Measurements from ENCODE around the gene CDS2. TPM values are rescaled to one million over a fixed set of nuclear protein-coding genes. Genes with fewer than 3 reads are reported as not detected.

The CDS2 gene
- total RNA-seq, 1 experiment from 2014 or later: 67.4 TPM

DNA sequence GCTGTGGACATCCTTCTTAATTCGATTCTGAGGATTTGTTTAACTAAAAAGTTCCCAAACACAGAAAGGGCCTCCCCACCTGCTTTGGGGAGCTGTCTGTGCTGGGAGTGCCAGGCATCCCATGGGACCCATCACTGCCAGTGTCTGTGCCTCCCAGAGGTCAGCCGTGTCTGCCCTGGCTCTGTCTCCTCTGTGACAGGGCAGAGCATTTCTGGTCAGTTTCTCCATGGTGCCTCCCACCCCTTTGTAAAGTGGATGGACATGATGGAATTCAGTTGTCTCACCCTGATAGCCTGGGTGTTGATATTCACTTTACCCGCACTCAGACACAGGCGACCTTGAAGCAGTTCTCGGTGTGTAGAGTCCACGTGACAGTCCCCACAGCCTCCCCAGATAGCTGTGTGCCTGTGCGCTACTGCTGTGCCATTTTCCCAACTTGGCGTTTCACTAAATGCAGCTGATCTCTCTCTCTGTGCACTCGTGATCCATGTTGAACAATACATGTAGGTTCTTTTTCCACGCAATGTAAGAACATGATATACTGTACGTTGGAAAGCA lies 70.5 kb downstream of the CDS2 start:
- ChIA-PET POLR2A (ENCODE audit: low non-redundant PET) (interaction anchor here (0.6 kb wide), 1 partner anchor 246 kb away, joined by 14 read pairs; no protein-coding TSS in a partner anchor), CTCF (no interaction called here)
- no TSS peak for BruUV-seq (replicated peaks)
- TF ChIP-seq EZH2 (IDR thresholded peaks at IDR 0.05; ENCODE audit: borderline replicate concordance, low read depth, low read length, poor library complexity, severe bottlenecking): no peak
- TF ChIP-seq, protein P1, sequence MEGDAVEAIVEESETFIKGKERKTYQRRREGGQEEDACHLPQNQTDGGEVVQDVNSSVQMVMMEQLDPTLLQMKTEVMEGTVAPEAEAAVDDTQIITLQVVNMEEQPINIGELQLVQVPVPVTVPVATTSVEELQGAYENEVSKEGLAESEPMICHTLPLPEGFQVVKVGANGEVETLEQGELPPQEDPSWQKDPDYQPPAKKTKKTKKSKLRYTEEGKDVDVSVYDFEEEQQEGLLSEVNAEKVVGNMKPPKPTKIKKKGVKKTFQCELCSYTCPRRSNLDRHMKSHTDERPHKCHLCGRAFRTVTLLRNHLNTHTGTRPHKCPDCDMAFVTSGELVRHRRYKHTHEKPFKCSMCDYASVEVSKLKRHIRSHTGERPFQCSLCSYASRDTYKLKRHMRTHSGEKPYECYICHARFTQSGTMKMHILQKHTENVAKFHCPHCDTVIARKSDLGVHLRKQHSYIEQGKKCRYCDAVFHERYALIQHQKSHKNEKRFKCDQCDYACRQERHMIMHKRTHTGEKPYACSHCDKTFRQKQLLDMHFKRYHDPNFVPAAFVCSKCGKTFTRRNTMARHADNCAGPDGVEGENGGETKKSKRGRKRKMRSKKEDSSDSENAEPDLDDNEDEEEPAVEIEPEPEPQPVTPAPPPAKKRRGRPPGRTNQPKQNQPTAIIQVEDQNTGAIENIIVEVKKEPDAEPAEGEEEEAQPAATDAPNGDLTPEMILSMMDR (conservative IDR thresholded peaks at IDR 0.05; ENCODE audit: low read depth, low read length): no peak
- no peaks in the 10 kb centered on the region for H3K27me3 ChIP-seq (replicated peaks; ENCODE audit: insufficient read depth, low read depth, low read length, poor library complexity)
- DNase-seq (ENCODE audit: low spot score): no peak
- no peaks in the 10 kb centered on the region for H3K9me3 ChIP-seq (ENCODE audit: low read depth, low read length, poor library complexity, severe bottlenecking)
- H3K36me3 ChIP-seq (ENCODE audit: insufficient read depth, low read length, poor library complexity, severe bottlenecking): peaks cover 5% of the 10 kb centered on the region
- H3K4me3 ChIP-seq (ENCODE audit: low read depth, low read length, poor library complexity, severe bottlenecking): no peak overlapping the region
- no peak overlapping the region for H3K27ac ChIP-seq (ENCODE audit: low read depth, low read length, poor library complexity, severe bottlenecking)
- intact Hi-C loops (cut with micrococcal nuclease; ENCODE audit: unreplicated experiment): loop anchor here (10.0 kb wide), 1 partner anchor 233 kb away; no protein-coding TSS in a partner anchor
- no peaks in the 10 kb centered on the region for H3K4me1 ChIP-seq (ENCODE audit: insufficient read depth, low read length, poor library complexity, severe bottlenecking)

DNA sequence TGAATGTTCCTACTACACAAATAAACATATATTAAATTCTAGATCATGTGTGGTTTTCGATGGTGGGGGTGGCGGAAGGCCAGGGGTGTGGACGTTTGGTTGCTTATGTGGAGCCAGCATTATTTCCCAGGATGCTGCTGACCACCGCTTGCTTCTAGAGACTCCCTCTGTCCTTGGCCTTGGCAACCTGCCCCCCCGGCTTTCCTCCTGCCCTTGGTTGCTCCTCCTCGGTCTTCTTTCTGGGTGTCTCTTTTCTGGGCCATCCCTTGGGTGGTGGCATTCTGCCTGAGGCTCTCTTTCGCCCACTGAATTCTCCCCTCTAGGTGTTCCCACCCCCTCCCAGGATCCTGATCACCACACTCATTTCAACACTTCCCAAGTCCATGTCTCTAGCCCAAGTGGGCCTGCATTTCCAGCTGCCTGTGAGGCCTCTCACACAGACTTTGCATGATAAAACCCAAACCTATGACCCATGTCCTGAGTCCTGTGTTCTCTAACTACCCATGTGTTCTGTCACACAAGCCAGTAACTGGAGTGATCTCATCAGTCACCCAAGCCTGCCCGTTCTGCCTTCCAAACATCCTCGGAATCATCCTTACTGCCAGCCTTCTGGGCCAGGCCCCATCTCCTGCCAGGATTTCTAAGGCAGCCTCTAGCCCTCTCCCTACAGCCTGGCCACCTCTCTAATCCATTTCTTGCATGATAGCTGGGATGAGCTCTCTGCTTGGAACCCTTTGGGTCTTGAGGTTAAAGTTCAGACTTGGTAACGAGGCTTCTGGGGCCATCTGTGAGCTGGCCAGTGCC lies 71.2 kb downstream of the CDS2 start:
- Histone ChIP-seq H3K27ac (ENCODE audit: low read depth, low read length, poor library complexity, severe bottlenecking) (no peak overlapping the region), H3K4me1 (ENCODE audit: insufficient read depth, low read length, poor library complexity, severe bottlenecking) (no peaks in the 10 kb centered on the region), H3K36me3 (ENCODE audit: insufficient read depth, low read length, poor library complexity, severe bottlenecking) (peaks cover 4% of the 10 kb centered on the region), H3K9me3 (ENCODE audit: low read depth, low read length, poor library complexity, severe bottlenecking) (no peaks in the 10 kb centered on the region), H3K27me3 (replicated peaks; ENCODE audit: insufficient read depth, low read depth, low read length, poor library complexity) (no peaks in the 10 kb centered on the region), H3K4me3 (ENCODE audit: low read depth, low read length, poor library complexity, severe bottlenecking) (no peak overlapping the region)
- DNase-seq (ENCODE audit: low spot score): no peak
- TF ChIP-seq, protein P1 (conservative IDR thresholded peaks at IDR 0.05; ENCODE audit: low read depth, low read length): no peak
- no peak for TF ChIP-seq EZH2 (IDR thresholded peaks at IDR 0.05; ENCODE audit: borderline replicate concordance, low read depth, low read length, poor library complexity, severe bottlenecking)
- intact Hi-C loops (cut with micrococcal nuclease; ENCODE audit: unreplicated experiment): loop anchor here (10.0 kb wide), 1 partner anchor 233 kb away; no protein-coding TSS in a partner anchor
- ChIA-PET CTCF (no interaction called here), POLR2A (ENCODE audit: low non-redundant PET) (interaction anchor here (0.6 kb wide), 1 partner anchor 246 kb away, joined by 14 read pairs; no protein-coding TSS in a partner anchor)
- no TSS peak for BruUV-seq (replicated peaks)

DNA sequence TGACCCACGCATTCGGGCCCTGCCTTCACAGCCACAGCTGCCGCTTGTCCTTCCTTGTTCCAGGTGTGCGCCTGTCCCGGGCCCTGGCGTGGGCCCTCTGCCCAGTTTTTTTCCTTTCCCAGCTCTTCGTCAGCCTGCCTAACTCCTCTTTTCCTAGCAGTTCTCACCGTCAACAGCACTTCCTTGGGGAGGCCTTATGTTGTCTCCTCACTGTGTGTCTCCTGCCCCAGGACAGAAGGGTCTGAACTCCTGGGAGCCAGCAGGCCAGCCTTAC lies 71.8 kb downstream of the CDS2 start:
- no peak overlapping the region for H3K27ac ChIP-seq (ENCODE audit: low read depth, low read length, poor library complexity, severe bottlenecking)
- no peaks in the 10 kb centered on the region for H3K27me3 ChIP-seq (replicated peaks; ENCODE audit: insufficient read depth, low read depth, low read length, poor library complexity)
- no peak for DNase-seq (ENCODE audit: low spot score)
- intact Hi-C loops (cut with micrococcal nuclease; ENCODE audit: unreplicated experiment): loop anchor here (10.0 kb wide), 1 partner anchor 234 kb away; no protein-coding TSS in a partner anchor
- no peaks in the 10 kb centered on the region for H3K9me3 ChIP-seq (ENCODE audit: low read depth, low read length, poor library complexity, severe bottlenecking)
- TF ChIP-seq EZH2 (IDR thresholded peaks at IDR 0.05; ENCODE audit: borderline replicate concordance, low read depth, low read length, poor library complexity, severe bottlenecking): no peak
- TF ChIP-seq, protein P1 (conservative IDR thresholded peaks at IDR 0.05; ENCODE audit: low read depth, low read length): no peak
- no peaks in the 10 kb centered on the region for H3K4me1 ChIP-seq (ENCODE audit: insufficient read depth, low read length, poor library complexity, severe bottlenecking)
- POLR2A ChIA-PET (ENCODE audit: low non-redundant PET): no interaction called here
- no TSS peak for BruUV-seq (replicated peaks)
- no peaks in the 10 kb centered on the region for H3K36me3 ChIP-seq (ENCODE audit: insufficient read depth, low read length, poor library complexity, severe bottlenecking)
- H3K4me3 ChIP-seq (ENCODE audit: low read depth, low read length, poor library complexity, severe bottlenecking): no peak overlapping the region
- CTCF ChIA-PET: no interaction called here
